AG04449 (cell line): Measurements from ENCODE around the gene LINGO3.

ENCODE experiments used
- CTCF ChIA-PET: fragments of 350-600 bp; formaldehyde crosslinking; extraction: SDS; loops from one replicate; lab custom pipeline; 2021; ENCODE audit warnings: antibody characterized with exemption; lab: Yijun Ruan, JAX
- POLR2A ChIA-PET: fragments of 400-600, 350-600 bp; formaldehyde crosslinking; extraction: SDS; loops from one replicate; lab custom pipeline; 2020; ENCODE audit warnings: antibody characterized with exemption, inconsistent platforms; lab: Yijun Ruan, JAX
- DNase-seq: peaks from one replicate; pipeline ENCODE4 v3.0.0-alpha.2; 2010; ENCODE audit warnings: low read depth, low spot score
- H3K4me3 ChIP-seq: 2 replicates; pipeline ENCODE4 v1.5.1; 2011; ENCODE audit warnings: low read depth, mild to moderate bottlenecking, control low read depth, low read length
- TF ChIP-seq, protein P1 (sequence below): IDR thresholded peaks from one replicate; pipeline ENCODE4 v1.5.1; 2011; ENCODE audit warnings: mild to moderate bottlenecking, moderate library complexity, low read length, control low read depth, inconsistent platforms; ENCODE audit not compliant: insufficient read depth; ENCODE audit errors: missing control alignments

LINGO3 gene

DNA sequence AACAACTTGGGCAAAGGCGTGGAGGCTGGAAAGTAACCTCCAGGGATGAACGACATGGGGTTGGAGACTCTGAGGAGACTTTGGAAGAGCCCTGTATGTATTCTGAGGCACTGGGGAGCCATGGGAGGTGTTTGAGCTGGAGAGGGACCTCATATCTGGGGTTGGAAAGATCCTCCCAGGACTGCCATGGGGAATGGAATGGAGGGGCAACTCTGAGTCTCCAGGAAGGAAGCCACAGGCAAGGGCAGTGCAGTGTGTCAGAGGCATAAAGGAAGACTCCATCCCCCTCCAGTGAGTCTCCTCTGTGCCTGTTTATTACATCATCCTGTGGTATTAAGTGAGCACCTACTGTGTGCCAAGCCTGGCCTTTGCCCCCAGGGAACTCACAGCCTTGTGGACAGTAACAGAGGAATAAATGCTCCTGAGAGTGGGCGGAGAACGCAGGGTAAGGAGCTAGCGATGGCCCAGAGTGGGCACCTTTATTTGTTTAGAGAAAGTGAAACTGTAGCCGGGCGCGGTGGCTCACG lies 33.7 kb downstream of the LINGO3 start:
- TF ChIP-seq, protein P1, sequence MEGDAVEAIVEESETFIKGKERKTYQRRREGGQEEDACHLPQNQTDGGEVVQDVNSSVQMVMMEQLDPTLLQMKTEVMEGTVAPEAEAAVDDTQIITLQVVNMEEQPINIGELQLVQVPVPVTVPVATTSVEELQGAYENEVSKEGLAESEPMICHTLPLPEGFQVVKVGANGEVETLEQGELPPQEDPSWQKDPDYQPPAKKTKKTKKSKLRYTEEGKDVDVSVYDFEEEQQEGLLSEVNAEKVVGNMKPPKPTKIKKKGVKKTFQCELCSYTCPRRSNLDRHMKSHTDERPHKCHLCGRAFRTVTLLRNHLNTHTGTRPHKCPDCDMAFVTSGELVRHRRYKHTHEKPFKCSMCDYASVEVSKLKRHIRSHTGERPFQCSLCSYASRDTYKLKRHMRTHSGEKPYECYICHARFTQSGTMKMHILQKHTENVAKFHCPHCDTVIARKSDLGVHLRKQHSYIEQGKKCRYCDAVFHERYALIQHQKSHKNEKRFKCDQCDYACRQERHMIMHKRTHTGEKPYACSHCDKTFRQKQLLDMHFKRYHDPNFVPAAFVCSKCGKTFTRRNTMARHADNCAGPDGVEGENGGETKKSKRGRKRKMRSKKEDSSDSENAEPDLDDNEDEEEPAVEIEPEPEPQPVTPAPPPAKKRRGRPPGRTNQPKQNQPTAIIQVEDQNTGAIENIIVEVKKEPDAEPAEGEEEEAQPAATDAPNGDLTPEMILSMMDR: no peak
- H3K4me3 ChIP-seq: peak overlapping the region; percentile 48; the same call in 1 of the 2 replicates
- ChIA-PET CTCF (interaction anchor here (0.6 to 3.7 kb wide), 23 partner anchors 9 to 124 kb away, joined by 3 to 16 read pairs (median 6); no protein-coding TSS in a partner anchor), POLR2A (interaction anchor here (2.1 kb wide), 1 partner anchor 13 kb away, joined by 9 read pairs; no protein-coding TSS in a partner anchor)
- no peak for DNase-seq

DNA sequence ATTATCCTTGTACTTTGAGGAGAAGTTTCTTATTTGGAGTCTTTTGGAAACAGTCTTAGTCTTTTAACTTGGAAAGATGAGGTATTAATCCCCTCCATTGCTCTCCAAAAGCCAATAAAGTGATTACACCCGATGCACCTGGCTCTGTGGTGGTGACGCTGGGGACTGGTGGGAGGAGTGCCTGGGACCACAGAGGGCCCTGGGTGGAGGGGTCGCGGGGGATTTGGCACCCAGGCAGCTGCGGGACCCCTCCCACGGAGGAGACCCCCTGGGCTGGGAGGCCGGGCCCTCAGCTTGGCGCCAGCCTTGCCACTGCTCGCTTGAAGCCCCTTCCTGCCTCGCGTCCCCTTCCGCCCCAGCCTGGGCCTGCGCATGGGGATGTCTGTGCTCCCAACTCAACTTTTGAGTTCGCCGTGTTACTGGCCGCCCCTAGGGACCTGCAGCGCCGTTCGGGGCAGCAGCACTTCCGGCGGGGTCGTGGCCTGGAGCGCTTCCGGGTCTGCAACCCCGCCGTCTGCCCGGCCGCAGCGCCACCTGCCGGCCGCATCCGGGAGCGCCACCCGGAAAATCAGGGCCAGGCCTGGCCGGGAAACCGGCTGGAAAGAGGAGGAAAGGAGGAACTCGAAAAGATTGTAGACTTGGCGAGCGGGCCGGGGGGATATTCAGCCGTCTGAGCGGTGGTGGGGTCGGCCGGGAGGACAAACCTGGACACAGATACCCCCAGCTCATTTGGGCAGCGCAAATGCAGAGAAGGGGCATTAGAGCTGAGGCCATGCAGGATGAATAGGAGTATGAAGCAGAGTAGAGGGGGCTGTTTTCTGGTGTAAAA lies 34.4 kb downstream of the LINGO3 start:
- DNase-seq: no peak
- TF ChIP-seq, protein P1: peak; percentile 85
- peak overlapping the region; percentile 48 for H3K4me3 ChIP-seq
- POLR2A ChIA-PET: no interaction called here
- CTCF ChIA-PET: interaction anchor here (0.6 to 3.7 kb wide), 22 partner anchors 10 to 123 kb away, joined by 3 to 16 read pairs (median 6); partner anchors contain the start of gene LSM7

DNA sequence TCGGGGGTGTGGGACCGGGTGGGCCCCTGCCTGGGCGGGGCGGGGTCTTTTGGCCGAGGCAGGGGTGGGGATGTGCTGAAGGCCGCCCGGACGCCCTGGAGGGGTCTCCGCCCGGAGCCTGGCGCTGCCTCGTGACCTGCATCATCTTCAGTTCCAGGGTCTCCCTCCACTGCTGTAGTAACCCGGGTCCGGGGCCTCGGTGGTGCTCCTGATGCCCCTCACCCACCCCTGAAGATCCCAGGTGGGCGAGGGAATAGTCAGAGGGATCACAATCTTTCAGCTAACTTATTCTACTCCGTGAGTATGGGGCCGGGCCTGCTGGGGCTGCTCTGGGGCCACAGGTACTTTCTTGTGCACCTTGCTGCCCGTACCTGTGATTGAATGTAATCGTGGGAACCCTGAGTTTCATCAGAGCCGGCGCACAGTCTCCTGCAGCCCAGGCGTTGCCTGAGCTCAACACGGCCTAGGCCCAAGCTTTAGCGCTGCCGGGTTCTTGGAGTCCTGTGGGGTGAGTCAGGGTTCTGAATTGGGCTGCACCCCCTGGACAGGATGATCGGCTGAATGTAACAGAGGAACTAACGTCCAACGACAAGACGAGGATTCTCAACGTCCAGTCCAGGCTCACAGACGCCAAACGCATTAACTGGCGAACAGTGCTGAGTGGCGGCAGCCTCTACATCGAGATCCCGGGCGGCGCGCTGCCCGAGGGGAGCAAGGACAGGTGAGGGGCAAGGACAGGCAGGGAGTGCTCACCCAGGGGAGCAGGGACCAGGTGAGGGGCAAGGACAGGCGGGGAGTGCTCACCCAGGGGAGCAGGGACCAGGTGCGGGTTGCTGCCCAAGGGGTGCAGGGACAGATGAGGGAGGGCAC lies 36.5 kb downstream of the LINGO3 start:
- ChIA-PET CTCF (interaction anchor here (0.6 to 3.7 kb wide), 6 partner anchors 12 to 120 kb away, joined by 3 to 16 read pairs (median 4); partner anchors contain the start of gene AP3D1), POLR2A (interaction anchor here (0.6 to 1.3 kb wide), 5 partner anchors 17 to 368 kb away, joined by 3 to 4 read pairs (median 3); no protein-coding TSS in a partner anchor)
- peak overlapping the region; percentile 100 for H3K4me3 ChIP-seq
- no peak for DNase-seq
- TF ChIP-seq, protein P1: no peak

DNA sequence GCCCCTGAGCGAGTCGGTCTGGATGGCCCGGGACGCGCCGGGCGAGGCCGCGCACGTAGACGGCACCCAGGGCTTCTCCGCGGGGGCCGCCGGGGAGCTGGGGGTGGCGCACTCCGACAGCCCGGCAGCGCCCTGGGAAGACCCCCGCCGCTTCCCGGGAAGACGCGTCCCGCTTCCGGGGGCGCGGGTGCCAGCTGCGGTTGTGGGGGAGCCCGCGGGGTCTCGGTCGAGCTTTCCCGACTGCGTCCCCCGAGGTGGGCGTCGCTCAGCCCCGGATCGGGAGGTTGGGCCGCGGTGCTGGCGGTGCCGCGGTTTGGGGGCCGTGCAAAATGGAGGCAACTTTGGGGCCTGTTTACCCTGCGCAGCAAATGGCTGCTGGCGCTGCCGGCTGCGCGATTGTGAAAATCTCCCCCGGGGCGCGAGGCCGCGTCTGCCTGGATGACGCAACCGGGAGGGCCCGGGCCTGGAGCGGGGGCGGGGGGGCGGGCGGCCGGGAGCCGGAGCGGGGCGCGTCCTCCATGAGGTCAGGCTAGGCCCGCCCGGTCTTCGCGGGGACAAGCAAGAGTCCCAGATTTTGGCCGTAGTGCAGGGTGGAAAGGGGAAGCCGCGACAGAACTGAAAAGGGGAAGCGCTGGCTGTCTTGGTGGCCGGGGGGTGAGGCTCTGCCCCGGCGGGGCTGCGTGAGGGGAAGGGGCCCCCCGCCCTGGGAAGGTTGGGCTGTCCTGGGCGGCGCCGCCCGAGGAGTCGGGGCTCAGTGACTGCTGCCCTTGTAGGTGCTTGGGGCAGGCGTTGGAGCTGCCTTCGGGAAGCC lies 37.3 kb downstream of the LINGO3 start:
- POLR2A ChIA-PET: interaction anchor here (1.1 to 1.3 kb wide), 4 partner anchors 16 to 115 kb away, joined by 3 to 6 read pairs (median 4); no protein-coding TSS in a partner anchor
- peak overlapping the region; percentile 100 for H3K4me3 ChIP-seq
- TF ChIP-seq, protein P1: no peak
- CTCF ChIA-PET: interaction anchor here (0.6 to 1.5 kb wide), 6 partner anchors 11 to 120 kb away, joined by 3 to 5 read pairs (median 3); partner anchors contain the start of gene AP3D1
- DNase-seq: no peak

DNA sequence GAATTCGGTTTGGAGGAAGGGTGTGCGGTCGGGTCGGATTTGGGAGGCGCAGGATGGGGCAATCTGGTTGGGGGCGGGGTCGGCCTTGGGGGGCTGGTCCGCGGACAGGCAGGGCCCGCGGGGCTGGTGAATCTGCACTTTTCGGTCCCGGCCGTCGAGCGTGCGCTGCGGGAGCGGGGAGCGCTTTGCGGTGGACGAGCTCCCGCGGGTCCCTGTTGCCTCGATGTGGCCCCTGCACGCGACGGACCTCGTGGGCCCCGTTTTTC lies 37.9 kb downstream of the LINGO3 start:
- DNase-seq: no peak
- TF ChIP-seq, protein P1: no peak
- H3K4me3 ChIP-seq: peak overlapping the region; percentile 100
- CTCF ChIA-PET: interaction anchor here (0.9 to 1.5 kb wide), 3 partner anchors 10 to 112 kb away, joined by 3 to 4 read pairs (median 3); no protein-coding TSS in a partner anchor
- POLR2A ChIA-PET: interaction anchor here (0.7 to 1.1 kb wide), 4 partner anchors 15 to 114 kb away, joined by 3 to 6 read pairs (median 3); no protein-coding TSS in a partner anchor
